8988T (cell line): ENCODE measurements around the gene MIPEP.
"Not testable (repeated sequence)": the region's sequence is repeated elsewhere in the genome, so short reads cannot be mapped to it uniquely, and the experiment has no call there.

Experiments
- DNase-seq: peaks from one replicate; pipeline ENCODE4 v3.0.0; 2011

The MIPEP gene

GRCh38 chr13:23884361-23884760 is 4.8 kb downstream of the MIPEP start:
- DNase-seq: not testable (repeated sequence)

GRCh38 chr13:23883255-23883654 is 5.9 kb downstream of the MIPEP start:
- DNase-seq: no peak

GRCh38 chr13:23881402-23881800 is 7.8 kb downstream of the MIPEP start:
- not testable (repeated sequence) for DNase-seq

- not testable (repeated sequence) for DNase-seq
Observed at GRCh38 chr13:23880493-23881401, 8.5 kb downstream of the MIPEP start.

- DNase-seq: no peak
Observed at GRCh38 chr13:23877286-23877685, 11.9 kb downstream of the MIPEP start.

- no peak for DNase-seq
Observed at GRCh38 chr13:23876265-23876664, 12.9 kb downstream of the MIPEP start.

GRCh38 chr13:23871616-23872220 is 17.5 kb downstream of the MIPEP start:
- no peak for DNase-seq

GRCh38 chr13:23870356-23871140 is 18.7 kb downstream of the MIPEP start:
- DNase-seq: no peak

- DNase-seq: no peak
Observed at GRCh38 chr13:23868521-23868920, 20.7 kb downstream of the MIPEP start.

GRCh38 chr13:23867027-23867491 is 22.1 kb downstream of the MIPEP start:
- no peak for DNase-seq

GRCh38 chr13:23866420-23867026 is 22.7 kb downstream of the MIPEP start:
- no peak for DNase-seq

GRCh38 chr13:23865906-23866305 is 23.3 kb downstream of the MIPEP start:
- DNase-seq: no peak

GRCh38 chr13:23865026-23865425 is 24.2 kb downstream of the MIPEP start:
- no peak for DNase-seq

- no peak for DNase-seq
Observed at GRCh38 chr13:23861310-23861709, 27.9 kb downstream of the MIPEP start.

GRCh38 chr13:23859904-23860303 is 29.3 kb downstream of the MIPEP start:
- DNase-seq: no peak

- DNase-seq: no peak
Observed at GRCh38 chr13:23859455-23859854, 29.7 kb downstream of the MIPEP start.

- DNase-seq: no peak
Observed at GRCh38 chr13:23858546-23858945, 30.7 kb downstream of the MIPEP start.

GRCh38 chr13:23856008-23856750 is 33.0 kb downstream of the MIPEP start:
- no peak for DNase-seq

GRCh38 chr13:23855360-23855759 is 33.8 kb downstream of the MIPEP start:
- no peak for DNase-seq

- no peak for DNase-seq
Observed at GRCh38 chr13:23852351-23852750, 36.8 kb downstream of the MIPEP start.

- no peak for DNase-seq
Observed at GRCh38 chr13:23851106-23851505, 38.1 kb downstream of the MIPEP start.

GRCh38 chr13:23850134-23850533 is 39.1 kb downstream of the MIPEP start:
- DNase-seq: no peak
